Lower leg skin (tissue), 4 donors: ENCODE results near the gene PIGW. TPM values are rescaled to one million over a fixed set of nuclear protein-coding genes. Genes with fewer than 3 reads are reported as not detected.

Experiments
- DNase-seq, 2 donors: peaks; one replicate each; pipeline ENCODE4 v3.0.0-alpha.2; 2019; ENCODE audit warnings: low spot score in 2 of 2
- H3K4me3 ChIP-seq: fragments of 200-600 bp; sonication (generic); 2 replicates; pipeline ENCODE4 v1.5.1; 2017; ENCODE audit warnings: mild to moderate bottlenecking, low read depth; ENCODE audit not compliant: poor library complexity, severe bottlenecking
- CTCF ChIP-seq, 3 donors: fragments of 450-650 bp; IDR thresholded peaks; one replicate each; pipeline ENCODE4 v1.5.1; 2016; ENCODE audit warnings: antibody characterized with exemption in 3 of 3, mild to moderate bottlenecking in 3 of 3, moderate library complexity in 2 of 3
- POLR2A ChIP-seq, 2 donors: fragments of 450-650 bp; IDR thresholded peaks; one replicate each; pipeline ENCODE4 v1.6.1; 2016 to 2017; ENCODE audit warnings: antibody characterized with exemption in 2 of 2, mild to moderate bottlenecking in 1 of 2, moderate library complexity in 1 of 2
- WGBS, 2 donors: methylation state at CpG; one replicate each; pipeline ENCODE4 v1.1.5; 2018; 5-methylcytosine and 5-hydroxymethylcytosine counted together
- intact Hi-C: fragments of 100-400 bp; cut with DNase I; formaldehyde crosslinking; loops from one replicate; pipeline ENCODE4 v1.15.0; 2023; ENCODE audit warnings: low total_unique reads
- total RNA-seq, 4 donors: library from RNA; depleted of rRNA; stranded (reverse); fragments of >200 nt; gene quantifications; one replicate each; pipeline ENCODE4 v1.1.0, GENCODE V29; 2016

PIGW gene
- total RNA-seq, 4 donors from 2014 or later, result 4.3 to 9.0 (median 6.9) TPM

GRCh38 chr17:36524428-36524876 is 10.3 kb upstream of the PIGW start:
- H3K4me3 ChIP-seq, result no peak overlapping the region
- intact Hi-C loops, result no loop called here
- TF ChIP-seq POLR2A (IDR thresholded peaks at IDR 0.05), result no peak
- TF ChIP-seq CTCF (IDR thresholded peaks at IDR 0.05), result no peak
- peak in 1 of 2 donors; percentile 56 for DNase-seq
- WGBS, 2 donors, result 86 to 93% methylated on average over 4 of the region's 4 CpGs

GRCh38 chr17:36525113-36525512 is 9.7 kb upstream of the PIGW start:
- no peak overlapping the region for H3K4me3 ChIP-seq
- WGBS, 2 donors, result 88 to 95% methylated on average over 2 of the region's 2 CpGs
- peak in 1 of 2 donors; percentile 61 for DNase-seq
- intact Hi-C loops, result no loop called here
- no peak for TF ChIP-seq POLR2A (IDR thresholded peaks at IDR 0.05)
- no peak for TF ChIP-seq CTCF (IDR thresholded peaks at IDR 0.05)

GRCh38 chr17:36525888-36526287 is 8.9 kb upstream of the PIGW start:
- no peak overlapping the region for H3K4me3 ChIP-seq
- 93 to 97% methylated on average over 6 of the region's 6 CpGs for WGBS, 2 donors
- peak in 1 of 2 donors; percentile 58 for DNase-seq
- intact Hi-C loops, result no loop called here
- TF ChIP-seq CTCF (IDR thresholded peaks at IDR 0.05) (no peak), POLR2A (IDR thresholded peaks at IDR 0.05) (no peak)

GRCh38 chr17:36527621-36528250 is 7.1 kb upstream of the PIGW start:
- no peak overlapping the region for H3K4me3 ChIP-seq
- intact Hi-C loops, result no loop called here
- WGBS, 2 donors, result 87 to 96% methylated on average over 7 of the region's 7 CpGs
- TF ChIP-seq CTCF (IDR thresholded peaks at IDR 0.05), result no peak
- no peak for TF ChIP-seq POLR2A (IDR thresholded peaks at IDR 0.05)
- no peak for DNase-seq

GRCh38 chr17:36529121-36529520 is 5.7 kb upstream of the PIGW start:
- DNase-seq, result no peak
- H3K4me3 ChIP-seq, result no peak overlapping the region
- intact Hi-C loops, result no loop called here
- no peak for TF ChIP-seq CTCF (IDR thresholded peaks at IDR 0.05)
- no peak for TF ChIP-seq POLR2A (IDR thresholded peaks at IDR 0.05)

GRCh38 chr17:36532435-36532975 is 2.3 kb upstream of the PIGW start:
- no peak for DNase-seq
- TF ChIP-seq CTCF (IDR thresholded peaks at IDR 0.05) (no peak), POLR2A (IDR thresholded peaks at IDR 0.05) (no peak)
- intact Hi-C loops, result no loop called here
- no peak overlapping the region for H3K4me3 ChIP-seq
- WGBS, 2 donors, result 60 to 63% methylated on average over 2 of the region's 2 CpGs
